OCI-LY7 (cell line): ENCODE measurements around the gene MSANTD3.

Experiments used
- EZH2phosphoT487 ChIP-seq: fragments of 200-600 bp; sonication (generic); IDR thresholded peaks from 2 replicates; pipeline ENCODE4 v1.6.1; 2018; ENCODE audit warnings: low read depth, borderline replicate concordance, mild to moderate bottlenecking, mixed run types, antibody characterized with exemption, low read length, moderate library complexity, mixed read lengths
- TF ChIP-seq, protein P1 (sequence below): fragments of 200-600 bp; sonication (generic); conservative IDR thresholded peaks from 2 replicates; pipeline ENCODE4 v1.5.1; 2014; ENCODE audit warnings: mild to moderate bottlenecking, antibody characterized with exemption, low read length, moderate library complexity, mixed read lengths

DNA sequence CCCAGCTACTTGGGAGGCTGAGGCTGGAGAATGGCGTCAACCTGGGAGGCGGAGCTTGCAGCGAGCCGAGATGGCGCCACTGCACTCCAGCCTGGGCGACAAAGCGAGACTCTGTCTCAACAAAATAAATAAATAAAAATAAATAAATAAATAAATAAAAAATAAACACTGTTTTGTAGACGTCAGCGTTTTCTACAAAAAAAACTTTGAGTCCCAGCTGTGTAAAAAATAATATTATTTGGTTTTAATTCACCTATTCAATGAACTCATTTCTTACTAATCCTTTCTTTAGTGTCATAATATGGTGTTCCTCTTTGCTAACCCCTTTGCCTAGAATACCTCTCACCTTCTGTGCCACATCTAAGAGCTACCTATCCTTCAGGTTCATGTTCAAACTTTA is 30.2 kb upstream of the MSANTD3 start:
- TF ChIP-seq, protein P1, sequence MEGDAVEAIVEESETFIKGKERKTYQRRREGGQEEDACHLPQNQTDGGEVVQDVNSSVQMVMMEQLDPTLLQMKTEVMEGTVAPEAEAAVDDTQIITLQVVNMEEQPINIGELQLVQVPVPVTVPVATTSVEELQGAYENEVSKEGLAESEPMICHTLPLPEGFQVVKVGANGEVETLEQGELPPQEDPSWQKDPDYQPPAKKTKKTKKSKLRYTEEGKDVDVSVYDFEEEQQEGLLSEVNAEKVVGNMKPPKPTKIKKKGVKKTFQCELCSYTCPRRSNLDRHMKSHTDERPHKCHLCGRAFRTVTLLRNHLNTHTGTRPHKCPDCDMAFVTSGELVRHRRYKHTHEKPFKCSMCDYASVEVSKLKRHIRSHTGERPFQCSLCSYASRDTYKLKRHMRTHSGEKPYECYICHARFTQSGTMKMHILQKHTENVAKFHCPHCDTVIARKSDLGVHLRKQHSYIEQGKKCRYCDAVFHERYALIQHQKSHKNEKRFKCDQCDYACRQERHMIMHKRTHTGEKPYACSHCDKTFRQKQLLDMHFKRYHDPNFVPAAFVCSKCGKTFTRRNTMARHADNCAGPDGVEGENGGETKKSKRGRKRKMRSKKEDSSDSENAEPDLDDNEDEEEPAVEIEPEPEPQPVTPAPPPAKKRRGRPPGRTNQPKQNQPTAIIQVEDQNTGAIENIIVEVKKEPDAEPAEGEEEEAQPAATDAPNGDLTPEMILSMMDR = no peak
- TF ChIP-seq EZH2phosphoT487 = no peak
